Inflammatory macrophage treated with lipopolysaccharide for 1 hour (primary cell): ENCODE results near the gene KIF26B.

Source experiments
- DNase-seq, 2 donors: peaks; one replicate each; pipeline ENCODE4 v3.0.0-alpha.2; 2020 to 2022

Gene KIF26B

DNA sequence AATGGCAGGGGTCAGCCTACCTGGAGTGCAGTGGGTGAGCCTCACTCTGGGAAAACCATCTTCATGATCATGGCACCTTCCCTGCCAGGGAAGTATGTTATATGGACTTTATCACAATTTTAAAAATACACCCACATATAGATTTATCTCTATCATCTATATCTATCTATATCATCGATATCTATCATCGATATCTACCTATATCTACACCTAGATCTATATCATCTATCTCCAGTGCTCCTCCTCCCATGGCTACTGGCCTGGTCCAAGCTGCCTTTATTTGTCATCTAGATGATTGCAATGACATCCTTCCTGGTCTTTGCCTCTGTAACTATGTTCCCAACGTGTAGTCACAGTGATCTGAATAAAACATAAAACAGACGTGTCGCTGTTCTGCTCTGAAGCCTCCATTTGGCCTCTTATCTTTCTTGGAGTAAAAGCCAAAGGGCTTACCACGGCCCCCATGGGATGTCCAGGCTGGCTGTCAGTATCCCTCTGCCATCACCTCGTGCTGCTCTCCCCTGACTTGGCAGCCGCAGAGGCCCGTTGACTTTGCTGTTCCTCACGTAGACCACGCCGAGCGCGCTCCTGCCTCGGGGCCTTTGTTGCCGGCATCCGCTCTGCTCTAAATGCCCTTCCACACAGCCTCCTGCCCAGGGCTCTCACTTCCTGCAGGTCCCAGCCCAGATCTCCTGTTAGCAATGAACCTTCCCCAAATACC lies 20.6 kb upstream of the KIF26B start:
- DNase-seq = no peak

DNA sequence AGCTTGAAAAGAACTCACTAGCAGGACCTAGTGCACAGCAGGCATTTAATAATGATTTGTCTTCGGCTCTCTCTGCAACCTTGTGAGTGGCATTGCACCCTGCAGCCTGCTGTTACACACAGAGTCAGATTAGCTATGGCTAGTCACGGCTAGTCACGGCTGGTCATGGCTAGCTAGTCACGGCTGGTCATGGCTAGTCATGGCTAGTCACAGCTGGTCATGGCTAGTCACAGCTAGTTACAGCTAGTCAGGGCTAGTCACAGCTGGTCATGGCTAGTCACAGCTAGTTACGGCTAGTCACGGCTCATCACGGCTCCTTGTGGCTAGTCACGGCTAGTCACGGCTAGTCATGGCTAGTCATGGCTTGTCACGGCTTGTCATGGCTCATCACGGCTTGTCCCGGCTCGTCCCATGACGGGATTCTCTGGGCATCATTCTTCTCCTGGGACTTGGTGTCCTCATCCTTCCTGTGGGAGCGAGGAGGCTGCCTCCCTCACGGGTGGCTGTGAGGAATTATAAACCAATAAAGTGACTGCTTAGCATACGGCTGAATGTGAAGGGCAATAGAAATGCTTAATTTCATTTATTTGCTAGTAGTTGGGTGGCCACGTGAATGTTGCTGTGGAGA lies 12.5 kb upstream of the KIF26B start:
- DNase-seq = no peak

DNA sequence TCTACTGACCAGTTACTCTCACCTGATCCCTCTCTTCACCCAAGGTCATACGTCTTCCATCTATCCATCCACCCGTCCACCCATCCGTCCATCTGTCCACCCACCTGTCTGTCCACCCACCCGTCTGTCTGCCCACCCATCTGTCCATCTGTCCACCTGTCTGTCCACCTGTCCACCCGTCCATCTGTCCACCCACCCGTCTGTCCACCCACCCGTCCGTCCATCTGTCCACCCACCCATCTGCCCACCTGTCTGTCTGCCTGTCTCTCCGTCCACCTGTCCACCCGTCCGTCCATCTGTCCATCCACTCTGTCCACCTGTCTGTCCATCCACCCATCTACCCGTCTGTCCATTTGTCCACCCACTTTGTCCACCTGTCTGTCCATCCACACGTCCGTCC lies 11.8 kb upstream of the KIF26B start:
- DNase-seq = no peak

DNA sequence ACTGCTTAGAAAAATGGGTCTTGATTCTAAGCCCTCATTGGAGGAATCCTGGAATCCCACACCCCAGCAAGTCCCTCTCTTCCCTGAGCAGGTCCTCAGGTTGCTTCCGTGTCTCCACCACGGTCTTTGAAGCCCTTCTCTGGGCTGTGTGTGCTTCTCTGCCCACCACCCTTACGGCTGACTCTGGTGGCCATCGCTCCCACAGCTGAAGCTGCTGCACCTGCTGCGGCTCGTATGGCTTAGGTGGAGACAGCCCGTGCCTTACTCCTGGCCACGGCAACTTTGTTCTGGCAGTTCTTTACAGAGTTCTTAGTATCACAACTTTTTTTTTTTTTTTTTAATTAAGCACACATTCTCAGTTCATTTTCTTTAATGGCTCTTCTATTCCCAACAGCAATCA lies 10.9 kb upstream of the KIF26B start:
- DNase-seq = no peak

DNA sequence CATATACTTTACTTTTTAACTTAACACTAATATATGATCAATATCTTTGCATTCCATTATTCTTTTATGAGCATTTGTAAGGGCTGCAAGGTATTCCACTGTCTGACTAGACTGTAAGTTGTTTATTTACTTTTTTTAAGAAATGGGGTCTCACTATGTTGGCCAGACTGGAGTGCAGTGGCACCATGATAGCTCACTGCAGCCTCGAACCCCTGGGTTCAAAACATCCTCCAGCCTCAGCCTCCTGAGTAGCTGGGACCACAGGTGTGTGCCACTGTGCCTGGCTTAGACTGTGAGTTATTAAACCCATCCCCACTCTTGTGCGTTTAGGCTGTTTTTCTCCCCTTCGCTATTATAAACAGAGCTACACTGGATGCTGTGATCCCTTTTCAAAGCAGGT lies 6.7 kb upstream of the KIF26B start:
- DNase-seq = no peak

DNA sequence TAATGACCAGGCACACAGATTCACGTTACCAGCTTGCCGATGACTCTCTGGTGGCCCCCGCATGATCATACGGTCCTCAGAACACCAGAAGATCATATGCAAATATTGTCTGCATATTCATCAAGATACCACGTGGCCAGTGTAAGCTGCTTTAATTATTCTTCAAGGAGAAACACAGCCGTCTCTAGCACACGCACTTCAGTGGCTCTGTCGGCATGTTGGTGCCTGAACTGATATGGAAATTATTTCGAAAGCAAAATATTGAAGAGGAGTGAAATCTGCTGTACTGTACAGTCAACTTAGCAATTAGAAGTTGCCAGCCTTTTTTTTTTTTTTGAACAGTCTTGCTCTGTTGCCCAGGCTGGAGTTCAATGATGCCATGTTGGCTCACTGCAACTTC lies 5.9 kb upstream of the KIF26B start:
- DNase-seq = no peak

DNA sequence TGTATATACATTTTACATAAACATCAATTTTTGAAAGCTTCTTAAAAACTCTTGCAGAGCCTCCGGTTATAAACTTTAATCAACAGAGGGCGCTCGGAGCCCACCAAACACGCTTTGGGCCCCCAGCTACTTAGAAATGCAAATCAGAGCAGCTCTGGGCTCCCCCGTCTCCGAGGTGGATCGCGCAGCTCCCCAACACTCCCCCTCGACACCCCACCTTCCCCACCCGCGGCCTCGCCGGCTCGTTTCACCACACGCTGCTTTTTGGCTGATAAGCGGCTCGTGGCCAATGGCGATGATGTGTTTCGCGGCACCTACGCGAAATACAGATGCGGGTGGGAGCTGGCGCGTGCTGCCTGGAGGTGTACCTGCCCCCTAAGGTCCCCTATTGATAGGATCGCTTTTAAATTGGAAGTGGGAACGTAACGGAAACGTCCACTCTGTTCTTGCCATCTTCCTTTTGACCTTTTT lies 1.7 kb upstream of the KIF26B start:
- peak; percentile 60 to 89 for DNase-seq

DNA sequence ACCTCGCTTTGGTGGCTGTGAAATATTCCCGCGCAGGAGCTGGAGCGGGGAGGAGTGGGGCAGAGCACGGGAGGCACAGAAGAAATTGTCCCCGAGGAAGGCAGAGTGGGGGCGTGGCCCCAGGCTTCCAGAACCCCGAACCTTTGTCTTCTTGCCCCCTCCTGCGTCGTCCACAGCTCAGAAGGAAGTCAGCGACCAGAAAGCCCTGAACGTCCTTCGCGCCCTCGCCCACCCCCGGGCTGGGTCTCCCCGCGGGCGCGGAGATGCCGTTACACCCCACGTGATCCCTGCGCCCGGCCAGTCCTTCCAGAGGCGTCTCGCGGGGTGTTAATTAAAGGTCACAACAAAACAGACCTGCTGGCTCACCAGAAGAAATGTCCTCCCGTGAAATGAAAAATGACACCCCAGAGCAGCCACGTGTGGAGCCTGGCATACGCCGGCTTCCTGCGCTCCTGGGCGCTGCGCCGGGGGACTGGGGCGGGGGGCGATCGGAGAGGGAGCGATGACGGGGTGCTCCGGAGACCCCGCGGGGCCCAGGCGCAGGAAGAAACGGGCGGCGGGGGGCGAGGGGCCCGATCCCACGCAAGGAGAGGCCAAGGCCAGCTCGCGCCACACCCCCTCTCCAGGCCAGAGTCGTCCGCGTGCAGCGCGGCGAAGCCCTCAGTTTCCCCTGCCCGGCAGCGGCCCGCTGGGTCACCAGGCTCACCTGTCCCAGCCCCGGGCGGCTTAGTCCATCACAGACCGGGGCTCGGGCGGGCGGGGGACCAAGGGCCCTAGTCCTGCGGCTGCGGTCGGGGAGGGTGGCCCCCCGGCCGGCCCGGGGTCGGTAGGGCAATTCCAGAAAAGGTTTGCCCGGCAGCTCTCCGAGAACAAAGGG lies 995 bp upstream of the KIF26B start:
- peak; percentile 1 to 14 for DNase-seq

DNA sequence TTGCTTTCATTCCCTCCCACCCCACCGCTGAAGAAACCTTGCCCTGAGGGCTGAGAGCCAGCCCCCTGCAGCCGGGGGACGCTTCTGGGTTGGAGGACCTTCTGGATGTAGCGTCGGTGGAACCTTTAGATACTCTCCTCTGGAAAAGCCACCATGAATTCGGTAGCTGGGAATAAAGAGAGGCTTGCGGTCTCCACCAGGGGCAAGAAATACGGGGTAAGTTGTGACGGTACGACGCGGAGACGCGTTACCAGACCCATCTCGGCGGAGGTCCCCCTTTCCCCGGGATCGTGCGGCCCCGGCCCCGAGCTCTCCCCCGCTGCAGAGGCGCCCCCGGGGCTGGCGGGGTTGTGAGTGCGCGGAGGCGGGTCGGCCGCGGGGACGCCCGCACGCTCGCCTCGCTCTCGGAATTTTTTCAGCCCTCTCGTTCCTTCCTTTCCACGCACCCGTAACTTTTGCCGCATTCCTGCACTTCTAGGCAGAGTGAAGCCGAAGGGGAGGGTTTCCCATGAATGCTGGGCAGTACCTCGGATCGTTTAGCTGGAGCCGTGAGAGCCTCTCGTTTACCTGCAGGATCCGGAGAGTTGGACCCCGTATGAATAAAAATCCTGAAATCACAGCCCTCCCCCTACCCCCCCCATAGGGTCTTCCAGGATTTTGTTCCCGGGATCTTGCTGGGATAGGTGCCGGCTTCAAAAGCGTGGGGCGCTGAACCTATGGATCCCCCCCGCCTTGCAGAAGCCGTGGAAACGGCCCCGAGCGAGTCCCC lies 671 bp downstream of the KIF26B start:
- no peak for DNase-seq

DNA sequence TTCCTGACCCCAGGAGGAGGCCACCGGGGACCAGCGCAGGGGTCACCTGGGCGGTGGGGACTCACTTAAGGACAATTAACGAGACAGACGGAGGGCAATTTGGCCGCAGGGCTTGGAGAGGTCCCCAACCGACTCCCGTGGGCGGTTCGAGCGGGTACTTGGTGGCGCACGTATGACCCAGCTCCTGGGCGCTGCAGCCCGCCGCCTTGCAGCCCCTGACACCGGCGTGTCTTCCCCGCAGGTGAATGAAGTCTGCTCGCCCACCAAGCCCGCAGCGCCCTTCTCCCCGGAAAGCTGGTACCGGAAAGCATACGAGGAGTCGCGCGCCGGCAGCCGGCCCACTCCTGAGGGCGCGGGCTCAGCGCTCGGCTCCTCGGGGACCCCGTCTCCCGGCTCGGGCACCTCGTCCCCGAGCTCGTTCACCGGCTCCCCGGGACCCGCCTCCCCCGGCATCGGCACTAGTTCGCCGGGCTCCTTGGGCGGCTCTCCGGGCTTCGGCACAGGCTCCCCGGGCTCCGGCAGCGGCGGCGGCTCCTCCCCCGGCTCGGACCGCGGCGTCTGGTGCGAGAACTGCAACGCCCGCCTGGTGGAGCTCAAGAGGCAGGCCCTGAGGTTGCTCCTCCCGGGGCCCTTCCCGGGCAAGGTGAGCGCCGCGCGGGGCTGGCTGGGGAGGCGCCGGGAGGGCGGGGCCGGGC lies 1.4 kb downstream of the KIF26B start:
- DNase-seq = peak; percentile 56 to 76

DNA sequence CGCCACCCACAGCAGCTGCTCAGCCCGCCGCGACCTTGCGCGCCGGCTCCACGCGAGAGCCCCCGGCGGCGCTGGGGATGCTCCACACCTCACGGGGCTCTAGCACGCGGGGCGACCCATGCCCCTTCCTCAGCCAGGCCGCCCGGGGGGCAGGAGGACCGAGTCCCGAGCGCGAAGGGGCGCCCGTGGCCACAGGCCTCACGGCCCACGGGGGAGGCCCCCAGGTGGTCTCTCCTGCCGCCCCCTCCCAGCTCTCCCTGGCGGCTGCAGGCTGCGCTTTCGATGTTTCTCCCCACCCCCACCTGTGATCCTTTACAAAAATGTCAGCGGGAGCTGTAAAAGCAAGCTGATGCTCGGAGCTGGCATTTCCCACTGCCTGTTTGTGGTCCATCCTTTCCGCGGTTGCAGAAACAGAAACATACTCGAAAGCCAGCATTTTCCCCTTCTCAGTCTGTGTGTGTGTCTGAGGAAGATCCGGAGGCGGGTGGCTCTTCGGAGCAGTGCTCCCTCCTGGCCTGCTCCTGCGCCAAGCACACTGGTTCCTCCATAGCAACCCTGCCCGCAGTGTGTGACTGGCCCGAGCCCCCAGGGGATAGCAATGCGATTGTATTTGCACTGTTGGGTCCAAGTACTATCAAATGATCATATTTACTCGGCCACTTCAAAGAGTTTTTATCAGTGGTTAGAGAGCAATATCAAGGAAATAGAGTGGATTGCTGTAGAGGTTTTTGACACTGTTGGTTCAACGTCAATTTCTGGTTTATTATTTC lies 2.1 kb downstream of the KIF26B start:
- peak; percentile 10 to 12 for DNase-seq

DNA sequence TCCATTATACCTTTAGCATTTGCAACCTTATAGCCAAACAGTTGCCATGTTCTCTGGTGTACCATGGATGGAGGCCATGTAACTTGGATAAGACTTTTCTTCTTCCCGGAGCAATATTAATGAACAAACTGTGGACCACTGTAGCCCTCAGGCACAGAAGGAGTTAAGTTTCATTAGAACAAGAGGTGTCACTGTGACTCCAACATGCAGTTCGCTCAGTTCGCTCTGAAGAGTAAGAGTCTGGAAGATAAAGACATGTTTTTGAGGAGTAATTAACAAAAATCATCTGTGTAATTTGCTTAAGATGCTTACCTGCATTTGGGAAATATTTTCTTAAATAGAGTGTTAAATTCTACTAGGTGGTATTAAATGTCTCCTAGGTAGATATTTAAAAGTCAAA lies 4.1 kb downstream of the KIF26B start:
- DNase-seq = no peak

DNA sequence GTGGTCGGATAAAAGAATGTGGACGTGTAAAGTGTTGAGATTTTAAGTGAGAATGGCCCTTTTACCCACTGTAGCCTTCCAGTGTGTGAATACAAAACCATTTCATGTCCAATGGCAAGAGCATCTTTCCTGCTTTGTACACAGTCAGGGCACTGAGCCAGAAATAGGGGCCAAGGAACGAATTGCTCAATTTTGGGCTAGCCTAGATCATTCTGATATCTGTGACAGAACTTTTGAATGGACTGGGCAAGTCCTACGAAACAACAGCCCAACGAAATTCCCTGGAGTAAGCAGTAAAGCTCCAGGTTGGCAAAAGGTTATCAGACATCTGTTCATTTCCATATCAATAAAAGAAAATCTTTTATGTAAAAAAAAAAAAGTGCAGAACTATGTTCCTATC lies 5.5 kb downstream of the KIF26B start:
- DNase-seq = no peak

DNA sequence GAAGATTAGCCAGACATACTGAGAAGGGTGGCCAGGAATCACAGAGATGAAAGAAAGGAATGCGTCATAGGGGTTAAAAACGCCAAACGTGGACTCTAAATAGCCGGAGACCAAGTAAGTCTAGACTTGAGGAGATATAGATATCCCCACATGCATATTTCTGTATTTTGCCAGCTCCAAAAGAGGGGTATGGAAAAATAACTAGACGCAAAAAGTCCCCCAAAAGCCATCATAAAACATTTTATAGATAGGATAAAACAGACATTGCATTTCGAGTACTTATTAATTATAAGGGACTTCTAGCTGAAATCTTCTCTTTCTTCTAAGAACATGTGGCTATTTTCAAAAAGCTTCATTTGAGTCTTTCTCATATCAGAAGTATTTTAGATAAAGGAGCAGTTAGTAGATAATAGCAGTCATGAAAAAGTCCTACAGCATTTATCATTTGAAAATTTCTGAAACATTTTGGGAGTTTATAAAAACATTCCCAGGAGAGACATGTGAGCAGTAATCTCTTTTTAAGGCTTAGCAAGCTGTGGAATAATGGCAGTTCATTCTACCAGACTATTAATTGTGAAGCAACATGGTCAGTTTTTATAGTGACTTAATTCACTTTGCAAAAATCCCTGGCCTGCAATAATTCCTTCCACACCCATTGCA lies 6.1 kb downstream of the KIF26B start:
- no peak for DNase-seq

DNA sequence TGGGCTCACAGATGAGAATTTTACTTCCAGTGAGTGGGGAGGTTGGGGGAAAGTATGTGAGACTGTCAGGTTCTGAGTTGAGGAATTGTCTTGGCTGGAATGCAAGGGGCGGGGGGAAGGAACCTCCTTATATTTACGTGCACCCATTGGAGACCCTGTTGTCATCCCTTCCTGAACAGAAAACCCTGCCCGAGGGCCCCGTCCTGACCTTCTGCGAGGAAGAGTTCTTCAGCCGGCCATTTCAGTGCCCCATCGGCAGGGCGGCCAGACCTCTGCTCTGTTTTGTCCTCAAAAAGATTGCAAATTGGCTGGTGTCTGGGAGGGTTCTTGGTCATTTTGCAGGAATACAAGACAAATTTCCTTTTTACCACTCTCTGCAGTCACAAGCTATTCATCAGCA lies 7.1 kb downstream of the KIF26B start:
- no peak for DNase-seq

DNA sequence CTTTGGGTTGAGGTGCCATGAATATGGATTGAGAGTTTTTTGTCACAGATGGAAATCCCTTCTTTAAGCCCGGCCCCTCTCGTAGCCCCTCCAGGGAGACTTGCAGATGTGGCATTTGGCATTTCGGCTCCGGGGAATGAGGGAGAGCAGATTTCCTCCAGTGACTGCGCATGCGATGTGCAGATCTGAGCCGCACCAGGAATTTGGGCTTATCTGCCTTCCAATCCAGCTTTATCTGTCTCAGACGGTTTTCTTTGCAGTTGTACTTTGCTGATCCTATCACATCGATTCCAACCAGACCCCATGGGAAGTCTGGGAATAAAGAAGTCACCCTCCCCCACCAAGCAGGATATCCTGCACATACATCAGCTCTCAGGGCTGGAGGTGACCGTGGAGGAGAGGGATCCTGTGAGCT lies 11.7 kb downstream of the KIF26B start:
- no peak for DNase-seq

DNA sequence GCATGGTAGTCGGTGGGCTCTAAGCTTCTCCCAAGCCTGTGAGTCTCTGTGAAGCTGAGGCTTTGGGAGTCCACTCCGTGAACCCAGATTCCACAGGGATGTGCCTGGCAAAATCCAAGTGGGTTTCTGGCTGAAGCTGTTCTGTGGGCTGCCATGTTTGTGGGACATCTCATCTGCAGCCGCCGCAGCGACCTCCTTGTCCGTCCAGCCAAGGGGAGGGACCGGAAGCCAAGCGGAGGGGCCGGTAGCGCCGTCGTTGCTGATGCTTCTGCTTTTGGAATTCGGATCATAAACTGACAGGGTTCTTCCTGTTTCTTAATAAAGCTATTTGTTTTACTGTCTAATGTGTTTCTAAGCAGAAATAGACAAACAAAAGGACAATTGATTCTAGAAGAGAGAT lies 13.3 kb downstream of the KIF26B start:
- peak; percentile 27 to 58 for DNase-seq

DNA sequence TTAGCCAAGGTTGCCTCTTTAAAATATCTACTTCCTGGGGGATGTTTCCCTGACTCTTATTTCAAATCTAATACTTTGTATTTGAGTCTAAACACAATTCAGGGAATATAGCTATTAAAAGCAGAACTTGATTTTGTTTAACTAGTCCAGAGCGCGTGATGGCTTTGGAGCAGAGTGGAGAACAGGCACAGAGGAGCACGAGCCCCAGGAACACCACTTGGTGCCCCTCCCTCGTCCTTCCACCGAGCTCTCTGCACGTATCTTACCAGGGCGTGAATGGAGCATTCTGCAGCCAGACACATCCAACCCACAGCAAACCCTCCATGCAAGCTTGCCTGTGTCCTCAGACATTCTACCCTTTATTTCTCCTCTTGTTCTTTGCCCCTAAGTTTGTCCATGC lies 14.1 kb downstream of the KIF26B start:
- DNase-seq = no peak

DNA sequence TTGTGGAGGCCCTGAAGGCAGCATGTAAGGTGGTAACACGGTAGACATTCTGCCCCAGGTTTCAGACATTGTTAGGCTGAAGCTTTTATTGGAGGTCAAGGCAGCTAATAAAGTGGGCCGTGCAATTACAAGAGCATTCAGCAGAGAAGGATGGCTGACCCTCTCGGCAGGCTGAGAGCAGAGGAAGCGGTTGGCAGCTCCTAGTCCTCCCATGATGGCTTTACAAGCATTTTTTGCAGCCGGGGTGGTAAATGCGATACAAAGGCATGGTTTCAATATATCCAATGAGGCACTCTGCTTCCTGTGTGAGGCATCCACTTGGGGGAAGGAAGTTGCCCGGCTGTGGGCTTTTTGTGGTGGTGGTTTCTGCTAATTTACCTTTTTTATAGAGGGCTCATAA lies 14.6 kb downstream of the KIF26B start:
- DNase-seq = no peak

DNA sequence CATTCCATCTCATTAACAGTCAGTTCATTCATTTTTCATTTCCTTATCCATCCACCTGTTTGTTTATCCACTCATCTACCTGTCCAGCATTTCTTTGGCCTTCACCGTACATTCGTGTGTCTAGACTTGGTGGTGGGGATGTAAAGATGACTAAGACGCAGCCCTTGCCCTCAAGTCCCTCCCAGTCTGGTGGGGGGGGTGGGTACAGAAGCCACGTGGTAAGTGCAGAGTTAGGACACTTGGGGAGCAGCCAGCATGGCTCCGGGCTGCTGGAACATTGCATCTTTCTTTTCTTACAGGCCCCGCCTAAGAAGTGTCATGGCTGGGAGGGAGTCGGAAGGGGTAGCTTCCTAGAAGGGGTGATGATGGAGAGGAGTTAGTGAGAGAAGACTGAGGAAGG lies 17.2 kb downstream of the KIF26B start:
- no peak for DNase-seq

DNA sequence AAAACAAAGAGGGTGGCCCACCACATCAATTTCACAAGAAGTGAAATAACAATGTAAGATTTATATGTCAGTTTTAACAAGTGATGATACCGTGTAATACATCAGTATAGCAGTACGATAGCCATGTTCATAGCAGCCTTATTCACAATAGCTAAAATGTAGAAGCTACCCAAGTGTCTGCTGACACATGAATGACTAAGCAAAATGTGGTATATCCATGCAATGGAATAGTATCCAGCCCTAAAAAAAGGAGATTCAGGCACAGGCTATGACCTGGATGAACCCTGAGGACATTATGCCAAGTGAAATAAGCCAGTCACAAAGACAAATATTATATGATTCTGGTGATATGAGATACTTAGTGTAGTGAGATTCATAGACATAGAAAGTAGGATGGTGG lies 18.0 kb downstream of the KIF26B start:
- DNase-seq = no peak
